HEK293 (cell line): ENCODE measurements around the gene BTBD9.

Source experiments
- REPIN1 ChIP-seq: fragments of 450-650 bp; formaldehyde crosslinking; IDR thresholded peaks from 2 replicates; pipeline ENCODE4 v1.5.1; 2017; ENCODE audit warnings: missing biosample characterization, missing genetic modification characterization, low read depth
- ZNF174 ChIP-seq: fragments of 450-650 bp; formaldehyde crosslinking; IDR thresholded peaks from 2 replicates; pipeline ENCODE4 v1.5.0; 2017; ENCODE audit warnings: missing biosample characterization, mild to moderate bottlenecking, missing genetic modification characterization
- ZNF48 ChIP-seq: fragments of 450-650 bp; formaldehyde crosslinking; IDR thresholded peaks from 2 replicates; pipeline ENCODE4 v1.5.1; 2016; ENCODE audit warnings: missing biosample characterization, missing genetic modification characterization
- ZNF501 ChIP-seq: fragments of 450-650 bp; formaldehyde crosslinking; IDR thresholded peaks from 2 replicates; pipeline ENCODE4 v1.5.1; 2016; ENCODE audit warnings: missing biosample characterization, missing genetic modification characterization
- TF ChIP-seq, protein P1 (sequence below): fragments of 450-650 bp; formaldehyde crosslinking; optimal IDR thresholded peaks from 2 replicates; pipeline ENCODE3; 2016; ENCODE audit warnings: missing biosample characterization, mild to moderate bottlenecking, missing genetic modification characterization
- TF ChIP-seq, protein P2 (sequence below): fragments of 450-650 bp; formaldehyde crosslinking; IDR thresholded peaks from 2 replicates; pipeline ENCODE4 v1.5.1; 2016; ENCODE audit warnings: missing biosample characterization, missing genetic modification characterization

GRCh38 chr6:38476141-38476540 is 163.6 kb downstream of the BTBD9 start:
- TF ChIP-seq, protein P1, sequence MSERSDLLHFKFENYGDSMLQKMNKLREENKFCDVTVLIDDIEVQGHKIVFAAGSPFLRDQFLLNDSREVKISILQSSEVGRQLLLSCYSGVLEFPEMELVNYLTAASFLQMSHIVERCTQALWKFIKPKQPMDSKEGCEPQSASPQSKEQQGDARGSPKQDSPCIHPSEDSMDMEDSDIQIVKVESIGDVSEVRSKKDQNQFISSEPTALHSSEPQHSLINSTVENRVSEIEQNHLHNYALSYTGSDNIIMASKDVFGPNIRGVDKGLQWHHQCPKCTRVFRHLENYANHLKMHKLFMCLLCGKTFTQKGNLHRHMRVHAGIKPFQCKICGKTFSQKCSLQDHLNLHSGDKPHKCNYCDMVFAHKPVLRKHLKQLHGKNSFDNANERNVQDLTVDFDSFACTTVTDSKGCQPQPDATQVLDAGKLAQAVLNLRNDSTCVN: no peak
- TF ChIP-seq, protein P2, sequence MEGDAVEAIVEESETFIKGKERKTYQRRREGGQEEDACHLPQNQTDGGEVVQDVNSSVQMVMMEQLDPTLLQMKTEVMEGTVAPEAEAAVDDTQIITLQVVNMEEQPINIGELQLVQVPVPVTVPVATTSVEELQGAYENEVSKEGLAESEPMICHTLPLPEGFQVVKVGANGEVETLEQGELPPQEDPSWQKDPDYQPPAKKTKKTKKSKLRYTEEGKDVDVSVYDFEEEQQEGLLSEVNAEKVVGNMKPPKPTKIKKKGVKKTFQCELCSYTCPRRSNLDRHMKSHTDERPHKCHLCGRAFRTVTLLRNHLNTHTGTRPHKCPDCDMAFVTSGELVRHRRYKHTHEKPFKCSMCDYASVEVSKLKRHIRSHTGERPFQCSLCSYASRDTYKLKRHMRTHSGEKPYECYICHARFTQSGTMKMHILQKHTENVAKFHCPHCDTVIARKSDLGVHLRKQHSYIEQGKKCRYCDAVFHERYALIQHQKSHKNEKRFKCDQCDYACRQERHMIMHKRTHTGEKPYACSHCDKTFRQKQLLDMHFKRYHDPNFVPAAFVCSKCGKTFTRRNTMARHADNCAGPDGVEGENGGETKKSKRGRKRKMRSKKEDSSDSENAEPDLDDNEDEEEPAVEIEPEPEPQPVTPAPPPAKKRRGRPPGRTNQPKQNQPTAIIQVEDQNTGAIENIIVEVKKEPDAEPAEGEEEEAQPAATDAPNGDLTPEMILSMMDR: no peak
- TF ChIP-seq REPIN1 (tag by site-specific recombination) (no peak), ZNF501 (tag by site-specific recombination) (no peak), ZNF174 (tag by site-specific recombination) (no peak), ZNF48 (tag by site-specific recombination) (no peak)
